Astrocyte (in vitro differentiated cells and primary cell): Measurements from ENCODE around the gene ZNF367. TPM values are rescaled to one million over a fixed set of nuclear protein-coding genes. Genes with fewer than 3 reads are reported as not detected.
"Not testable (repeated sequence)": the region's sequence is repeated elsewhere in the genome, so short reads cannot be mapped to it uniquely, and the experiment has no call there.

Source experiments
- DNase-seq: peaks from one replicate; pipeline ENCODE4 v3.0.0-alpha.2; 2010; ENCODE audit warnings: low read depth
- FAIRE-seq: peaks from 2 replicates; lab custom pipeline; 2011; peaks lifted over from hg19 to GRCh38; lab: Jason Lieb, UNC
- H2AFZ ChIP-seq: 2 replicates; pipeline ENCODE4 v1.6.0; 2012; ENCODE audit warnings: low read depth, low read length, inconsistent platforms
- H3K27ac ChIP-seq: 2 replicates; pipeline ENCODE4 v1.5.1; 2011; ENCODE audit warnings: low read depth, low read length, inconsistent platforms
- H3K27me3 ChIP-seq: 2 replicates; pipeline ENCODE4 v1.6.0; 2011; ENCODE audit warnings: low read length, inconsistent platforms; ENCODE audit not compliant: insufficient read depth
- H3K36me3 ChIP-seq: 2 replicates; pipeline ENCODE4 v1.5.1; 2011; ENCODE audit warnings: low read length, inconsistent platforms; ENCODE audit not compliant: insufficient read depth
- H3K4me1 ChIP-seq: 2 replicates; pipeline ENCODE4 v1.5.1; 2011; ENCODE audit warnings: low read length, inconsistent platforms; ENCODE audit not compliant: insufficient read depth
- H3K4me2 ChIP-seq: 2 replicates; pipeline ENCODE4 v1.6.0; 2012; ENCODE audit warnings: low read length, inconsistent platforms
- H3K4me3 ChIP-seq: 2 replicates; pipeline ENCODE4 v1.5.1; 2011; ENCODE audit warnings: low read depth, mild to moderate bottlenecking, low read length, inconsistent platforms; ENCODE audit not compliant: insufficient read depth
- H3K79me2 ChIP-seq: 2 replicates; pipeline ENCODE4 v1.6.0; 2012; ENCODE audit warnings: mild to moderate bottlenecking, low read length, inconsistent platforms; ENCODE audit not compliant: insufficient read depth
- H3K9ac ChIP-seq: 2 replicates; pipeline ENCODE4 v1.6.0; 2012; ENCODE audit warnings: mild to moderate bottlenecking, low read length, inconsistent platforms
- H3K9me3 ChIP-seq: 2 replicates; pipeline ENCODE4 v1.5.1; 2012; ENCODE audit warnings: low read depth, mild to moderate bottlenecking, low read length, inconsistent platforms; ENCODE audit not compliant: insufficient read depth
- H4K20me1 ChIP-seq: 2 replicates; pipeline ENCODE4 v1.6.0; 2012; ENCODE audit warnings: low read length, inconsistent platforms; ENCODE audit not compliant: insufficient read depth
- H3K27ac Mint-ChIP-seq: one replicate; pipeline ENCODE4 v1.8.0; 2021; ENCODE audit warnings: mild to moderate bottlenecking, mixed read lengths; ENCODE audit not compliant: unreplicated experiment
- H3K27me3 Mint-ChIP-seq: one replicate; pipeline ENCODE4 v1.8.0; 2021; ENCODE audit warnings: low read depth, mixed read lengths; ENCODE audit not compliant: unreplicated experiment
- H3K36me3 Mint-ChIP-seq: one replicate; pipeline ENCODE4 v1.8.0; 2021; ENCODE audit warnings: low read depth, mixed read lengths; ENCODE audit not compliant: unreplicated experiment
- H3K4me1 Mint-ChIP-seq: one replicate; pipeline ENCODE4 v1.8.0; 2021; ENCODE audit warnings: low read depth, mixed read lengths; ENCODE audit not compliant: unreplicated experiment
- H3K4me3 Mint-ChIP-seq: one replicate; pipeline ENCODE4 v1.8.0; 2021; ENCODE audit warnings: mild to moderate bottlenecking, moderate library complexity, mixed read lengths; ENCODE audit not compliant: unreplicated experiment
- H3K9me3 Mint-ChIP-seq: one replicate; pipeline ENCODE4 v1.8.0; 2021; ENCODE audit warnings: mild to moderate bottlenecking, mixed read lengths; ENCODE audit not compliant: unreplicated experiment
- CTCF ChIP-seq: IDR thresholded peaks from 2 replicates; pipeline ENCODE4 v1.5.1; 2011; ENCODE audit warnings: low read depth, mild to moderate bottlenecking, inconsistent platforms, low read length, moderate library complexity; ENCODE audit not compliant: insufficient read depth
- EZH2 ChIP-seq: IDR thresholded peaks from 2 replicates; pipeline ENCODE4 v1.6.1; 2012; ENCODE audit warnings: mild to moderate bottlenecking, low read length, inconsistent platforms; ENCODE audit not compliant: insufficient read depth
- total RNA-seq: library from RNA; stranded (reverse); gene quantifications from 2 replicates; pipeline ENCODE4 v1.2.1, GENCODE V29; 2021

ZNF367 gene
- total RNA-seq, 1 donor from 2014 or later = 0.89 TPM

- H2AFZ ChIP-seq = no peak overlapping the region
- H3K4me3 ChIP-seq = no peak overlapping the region
- no peak overlapping the region for H3K27ac ChIP-seq
- Mint-ChIP-seq H3K36me3 (peaks cover 10% of the 10 kb centered on the region), H3K4me3 (no peak overlapping the region), H3K9me3 (no peaks in the 10 kb centered on the region), H3K27me3 (no peaks in the 10 kb centered on the region), H3K4me1 (no peaks in the 10 kb centered on the region), H3K27ac (no peak overlapping the region)
- H3K4me2 ChIP-seq = no peak overlapping the region
- H3K27me3 ChIP-seq = no peaks in the 10 kb centered on the region
- no peak overlapping the region for H3K9ac ChIP-seq
- no peaks in the 10 kb centered on the region for H3K9me3 ChIP-seq
- TF ChIP-seq EZH2 (no peak), CTCF (no peak)
- peaks cover 9% of the 10 kb centered on the region for H3K36me3 ChIP-seq
- H3K4me1 ChIP-seq = no peaks in the 10 kb centered on the region
- no peak for DNase-seq
- peak; percentile 13 for FAIRE-seq
- no peaks in the 10 kb centered on the region for H4K20me1 ChIP-seq
- H3K79me2 ChIP-seq = no peaks in the 10 kb centered on the region
These were observed 54.8 kb downstream of the ZNF367 start for GRCh38 chr9:96363175-96363967.

DNA sequence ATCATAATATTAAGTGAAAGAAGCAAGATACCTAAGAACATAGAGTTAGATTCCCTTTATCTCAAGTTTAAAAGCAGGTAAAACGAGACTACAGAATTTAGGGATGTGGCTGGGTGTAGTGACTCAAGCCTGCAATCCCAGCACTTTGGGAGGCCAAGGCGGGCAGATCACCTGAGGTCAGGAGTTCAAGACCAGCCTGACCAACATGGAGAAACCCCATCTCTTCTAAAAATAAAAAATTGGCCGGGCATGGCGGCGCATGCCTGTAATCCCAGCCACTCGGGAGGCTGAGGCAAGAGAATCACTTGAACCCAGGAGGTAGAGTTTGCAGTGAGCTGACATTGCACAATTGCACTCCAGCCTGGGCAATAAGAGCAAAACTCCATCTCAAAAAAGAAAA lies 56.1 kb downstream of the ZNF367 start:
- H3K4me1 Mint-ChIP-seq, H3K9me3 Mint-ChIP-seq, H4K20me1 ChIP-seq, FAIRE-seq, H3K9ac ChIP-seq, H3K4me1 ChIP-seq, DNase-seq, H3K4me3 Mint-ChIP-seq, H3K27me3 Mint-ChIP-seq, H3K9me3 ChIP-seq, H3K27ac ChIP-seq, H3K4me3 ChIP-seq, H2AFZ ChIP-seq, H3K4me2 ChIP-seq, H3K27ac Mint-ChIP-seq, H3K79me2 ChIP-seq, H3K27me3 ChIP-seq: not testable (repeated sequence)
- H3K36me3 ChIP-seq = peaks cover 12% of the 10 kb centered on the region
- H3K36me3 Mint-ChIP-seq = peaks cover 10% of the 10 kb centered on the region

DNA sequence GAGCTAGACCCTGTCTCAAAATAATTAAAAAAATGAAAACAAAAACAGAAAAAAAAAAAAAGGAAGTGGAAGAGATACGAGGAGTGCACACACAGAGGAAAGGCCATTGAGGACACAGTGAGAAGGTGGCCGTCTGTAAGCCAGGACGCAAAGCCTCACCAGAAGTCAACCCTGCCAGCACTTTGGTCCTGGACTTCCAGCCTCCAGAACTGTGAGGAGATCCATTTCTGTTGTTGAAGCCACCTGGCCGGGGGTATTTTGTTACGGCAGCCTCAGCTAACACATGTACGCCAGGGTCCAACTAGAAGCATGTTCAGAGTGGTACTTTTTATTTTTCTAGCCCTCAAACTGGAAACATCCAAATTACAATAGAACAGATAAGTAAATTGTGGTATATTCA lies 56.5 kb downstream of the ZNF367 start:
- no peaks in the 10 kb centered on the region for H4K20me1 ChIP-seq
- no peaks in the 10 kb centered on the region for H3K27me3 Mint-ChIP-seq
- FAIRE-seq (no peak), DNase-seq (no peak)
- no peaks in the 10 kb centered on the region for H3K4me1 ChIP-seq
- H3K4me1 Mint-ChIP-seq = no peaks in the 10 kb centered on the region
- no peak overlapping the region for H3K9ac ChIP-seq
- H3K36me3 ChIP-seq = peaks cover 12% of the 10 kb centered on the region
- no peaks in the 10 kb centered on the region for H3K79me2 ChIP-seq
- no peak for TF ChIP-seq EZH2
- no peak for TF ChIP-seq CTCF
- H3K36me3 Mint-ChIP-seq = peaks cover 10% of the 10 kb centered on the region
- no peak overlapping the region for H2AFZ ChIP-seq
- H3K4me3 Mint-ChIP-seq = no peak overlapping the region
- no peak overlapping the region for H3K27ac Mint-ChIP-seq
- H3K9me3 Mint-ChIP-seq = no peaks in the 10 kb centered on the region
- no peak overlapping the region for H3K4me3 ChIP-seq
- no peaks in the 10 kb centered on the region for H3K9me3 ChIP-seq
- no peak overlapping the region for H3K27ac ChIP-seq
- H3K27me3 ChIP-seq = no peaks in the 10 kb centered on the region
- H3K4me2 ChIP-seq = no peak overlapping the region
